ENCODE measurements around the gene ZP4. TPM values are rescaled to one million over a fixed set of nuclear protein-coding genes. Genes with fewer than 3 reads are reported as not detected.

Gene ZP4
- total and polyA plus RNA-seq, 8 donors, result not detected

GRCh38 chr1:237873487-237874211, 17.1 kb downstream of the ZP4 start:
- intact Hi-C loops (cut with DNase I), result no loop called here
- DNase-seq, result no peak
- H3K9me3 ChIP-seq, result no peaks in the 10 kb centered on the region
- H3K27me3 ChIP-seq, result no peaks in the 10 kb centered on the region
- no peaks in the 10 kb centered on the region for H3K36me3 ChIP-seq
- ATAC-seq, result peak; percentile 14
- H3K4me3 ChIP-seq, result no peak overlapping the region
- no peak overlapping the region for H3K27ac ChIP-seq
- TF ChIP-seq, protein P1, sequence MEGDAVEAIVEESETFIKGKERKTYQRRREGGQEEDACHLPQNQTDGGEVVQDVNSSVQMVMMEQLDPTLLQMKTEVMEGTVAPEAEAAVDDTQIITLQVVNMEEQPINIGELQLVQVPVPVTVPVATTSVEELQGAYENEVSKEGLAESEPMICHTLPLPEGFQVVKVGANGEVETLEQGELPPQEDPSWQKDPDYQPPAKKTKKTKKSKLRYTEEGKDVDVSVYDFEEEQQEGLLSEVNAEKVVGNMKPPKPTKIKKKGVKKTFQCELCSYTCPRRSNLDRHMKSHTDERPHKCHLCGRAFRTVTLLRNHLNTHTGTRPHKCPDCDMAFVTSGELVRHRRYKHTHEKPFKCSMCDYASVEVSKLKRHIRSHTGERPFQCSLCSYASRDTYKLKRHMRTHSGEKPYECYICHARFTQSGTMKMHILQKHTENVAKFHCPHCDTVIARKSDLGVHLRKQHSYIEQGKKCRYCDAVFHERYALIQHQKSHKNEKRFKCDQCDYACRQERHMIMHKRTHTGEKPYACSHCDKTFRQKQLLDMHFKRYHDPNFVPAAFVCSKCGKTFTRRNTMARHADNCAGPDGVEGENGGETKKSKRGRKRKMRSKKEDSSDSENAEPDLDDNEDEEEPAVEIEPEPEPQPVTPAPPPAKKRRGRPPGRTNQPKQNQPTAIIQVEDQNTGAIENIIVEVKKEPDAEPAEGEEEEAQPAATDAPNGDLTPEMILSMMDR (IDR thresholded peaks at IDR 0.05), result no peak
- no peaks in the 10 kb centered on the region for H3K4me1 ChIP-seq

DNA sequence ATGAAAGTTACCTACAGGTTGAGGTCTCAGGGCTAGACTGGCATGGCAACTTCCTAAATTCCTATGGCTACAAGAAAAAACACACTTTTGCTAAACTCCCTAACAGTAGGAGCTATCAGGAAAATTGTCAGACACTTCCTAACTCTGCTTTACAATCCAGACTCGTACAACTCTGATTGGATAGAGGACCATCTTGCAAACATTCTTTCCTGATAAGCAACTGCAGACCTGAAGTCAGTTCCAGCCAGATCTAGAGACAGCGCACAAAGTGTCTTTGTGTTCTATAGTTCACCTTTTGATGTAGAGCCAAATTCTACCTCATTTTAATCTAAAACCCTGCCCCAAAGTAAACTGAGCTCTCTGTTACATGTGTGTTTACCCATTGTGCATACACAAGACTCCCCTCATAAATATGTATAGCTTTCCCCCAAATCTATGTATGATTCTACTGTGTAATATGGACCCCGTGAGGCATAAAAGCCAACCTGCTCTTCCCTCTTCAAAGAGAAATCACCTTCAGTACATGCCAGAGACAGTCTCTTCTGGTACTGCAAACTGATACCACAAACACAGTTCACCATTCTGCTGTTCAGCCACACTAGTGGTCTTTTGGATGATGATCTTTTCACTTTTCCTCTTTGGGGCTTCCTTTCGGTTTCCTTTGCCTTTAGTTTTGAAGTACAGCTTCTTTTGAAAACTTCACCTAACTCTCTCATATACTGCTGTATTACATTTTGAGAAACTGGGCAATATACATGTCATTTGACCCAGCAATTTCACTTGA, 21.7 kb downstream of the ZP4 start:
- DNase-seq, result no peak
- TF ChIP-seq, protein P1 (IDR thresholded peaks at IDR 0.05), result no peak

DNA sequence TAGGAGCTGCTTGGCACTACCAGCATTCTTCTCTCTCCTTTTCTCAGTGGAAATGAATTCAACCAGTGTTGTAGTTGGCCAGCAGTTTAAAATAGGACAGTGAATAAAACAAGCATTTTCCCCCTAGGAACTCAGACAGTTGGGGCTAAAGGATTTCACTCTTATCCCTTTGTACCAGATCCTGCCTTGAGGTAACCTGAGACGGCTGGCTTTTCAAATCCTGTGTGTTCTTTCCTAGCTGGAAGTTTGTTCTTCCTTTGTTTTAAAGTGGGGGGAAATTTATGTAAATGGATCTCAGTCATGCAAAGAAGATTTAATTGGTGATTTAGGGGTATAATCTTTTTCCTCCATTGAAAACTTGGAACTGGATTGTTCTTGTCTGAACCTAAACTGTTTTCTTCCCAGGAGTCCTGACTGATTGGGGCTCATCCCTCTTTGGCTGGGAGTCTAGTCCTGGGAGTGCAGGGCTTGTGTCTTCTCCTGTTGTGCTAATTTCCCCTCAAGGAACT, 23.3 kb downstream of the ZP4 start:
- no peak for DNase-seq
- no peaks in the 10 kb centered on the region for H3K27me3 ChIP-seq
- no peak overlapping the region for H3K4me3 ChIP-seq
- ATAC-seq, result no peak
- no peaks in the 10 kb centered on the region for H3K4me1 ChIP-seq
- H3K36me3 ChIP-seq, result no peaks in the 10 kb centered on the region
- TF ChIP-seq, protein P1 (IDR thresholded peaks at IDR 0.05), result no peak
- intact Hi-C loops (cut with DNase I), result no loop called here
- H3K27ac ChIP-seq, result no peak overlapping the region
- no peaks in the 10 kb centered on the region for H3K9me3 ChIP-seq

More for the DNA sequence above, 21.7 kb downstream of the ZP4 start:
- intact Hi-C loops (cut with DNase I), result no loop called here
- no peaks in the 10 kb centered on the region for H3K36me3 ChIP-seq
- H3K4me1 ChIP-seq, result no peaks in the 10 kb centered on the region
- H3K4me3 ChIP-seq, result no peak overlapping the region
- H3K27ac ChIP-seq, result no peak overlapping the region
- H3K27me3 ChIP-seq, result no peaks in the 10 kb centered on the region
- ATAC-seq, result no peak
- no peaks in the 10 kb centered on the region for H3K9me3 ChIP-seq

DNA sequence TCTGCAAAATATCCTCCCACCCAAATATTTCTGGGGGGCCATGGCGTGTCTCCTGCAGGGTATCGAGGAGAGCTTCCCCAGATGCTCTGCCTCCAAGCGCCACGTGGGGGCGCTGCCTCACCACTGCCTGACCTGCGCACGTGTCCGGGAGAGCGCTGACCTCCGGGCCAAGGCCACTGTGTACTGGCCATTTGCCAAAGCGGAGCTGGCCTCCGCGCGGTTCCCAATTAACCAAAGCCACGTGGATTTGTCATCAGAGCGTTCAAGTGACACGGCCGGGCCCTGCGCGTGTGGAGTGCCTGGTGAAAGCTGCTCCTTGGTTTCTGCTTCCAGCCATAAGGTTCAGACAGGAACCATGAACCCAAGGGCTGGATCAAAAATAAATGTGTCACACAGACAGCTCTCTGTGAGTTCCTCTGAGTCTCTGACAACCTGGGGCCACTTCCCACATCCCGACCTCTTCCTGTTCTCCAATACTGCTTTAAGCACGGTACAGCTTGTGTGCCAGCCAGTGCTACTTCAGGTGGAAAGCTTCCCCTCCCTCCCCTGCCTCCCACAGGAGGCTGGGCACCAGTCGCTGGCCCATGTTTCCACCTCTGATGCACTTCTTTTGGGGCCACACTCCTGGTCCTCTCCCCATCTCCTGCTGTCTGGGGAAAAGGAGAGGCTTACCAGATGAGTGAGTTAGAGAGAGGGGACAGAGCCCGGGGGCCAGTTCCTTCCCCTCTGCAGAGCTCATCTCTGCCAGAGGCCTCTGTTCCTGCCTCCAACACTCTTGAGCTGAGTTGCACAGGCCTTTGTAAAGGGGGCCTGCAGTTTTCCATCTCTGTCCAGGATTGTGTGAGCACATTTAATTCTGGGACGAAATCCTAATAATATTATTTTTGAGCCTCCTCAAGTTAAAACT, 26.1 kb downstream of the ZP4 start:
- H3K4me1 ChIP-seq, result no peaks in the 10 kb centered on the region
- intact Hi-C loops (cut with DNase I), result no loop called here

More for the DNA sequence above, 26.1 kb downstream of the ZP4 start:
- Histone ChIP-seq H3K4me3 (no peak overlapping the region), H3K36me3 (no peaks in the 10 kb centered on the region), H3K27me3 (no peaks in the 10 kb centered on the region), H3K9me3 (no peaks in the 10 kb centered on the region), H3K27ac (no peak overlapping the region)
- TF ChIP-seq, protein P1 (IDR thresholded peaks at IDR 0.05), result peak; percentile 61 to 80
- DNase-seq (peak; percentile 23 to 86 (median 62)), ATAC-seq (peak; percentile 98)
